Measurements from ENCODE around the gene ABHD18. TPM values are rescaled to one million over a fixed set of nuclear protein-coding genes. Genes with fewer than 3 reads are reported as not detected.
"Not testable (repeated sequence)": the region's sequence is repeated elsewhere in the genome, so short reads cannot be mapped to it uniquely, and the experiment has no call there.

The ABHD18 gene
- polyA plus RNA-seq, 4 donors: 12.0 to 15.5 (median 12.6) TPM

DNA sequence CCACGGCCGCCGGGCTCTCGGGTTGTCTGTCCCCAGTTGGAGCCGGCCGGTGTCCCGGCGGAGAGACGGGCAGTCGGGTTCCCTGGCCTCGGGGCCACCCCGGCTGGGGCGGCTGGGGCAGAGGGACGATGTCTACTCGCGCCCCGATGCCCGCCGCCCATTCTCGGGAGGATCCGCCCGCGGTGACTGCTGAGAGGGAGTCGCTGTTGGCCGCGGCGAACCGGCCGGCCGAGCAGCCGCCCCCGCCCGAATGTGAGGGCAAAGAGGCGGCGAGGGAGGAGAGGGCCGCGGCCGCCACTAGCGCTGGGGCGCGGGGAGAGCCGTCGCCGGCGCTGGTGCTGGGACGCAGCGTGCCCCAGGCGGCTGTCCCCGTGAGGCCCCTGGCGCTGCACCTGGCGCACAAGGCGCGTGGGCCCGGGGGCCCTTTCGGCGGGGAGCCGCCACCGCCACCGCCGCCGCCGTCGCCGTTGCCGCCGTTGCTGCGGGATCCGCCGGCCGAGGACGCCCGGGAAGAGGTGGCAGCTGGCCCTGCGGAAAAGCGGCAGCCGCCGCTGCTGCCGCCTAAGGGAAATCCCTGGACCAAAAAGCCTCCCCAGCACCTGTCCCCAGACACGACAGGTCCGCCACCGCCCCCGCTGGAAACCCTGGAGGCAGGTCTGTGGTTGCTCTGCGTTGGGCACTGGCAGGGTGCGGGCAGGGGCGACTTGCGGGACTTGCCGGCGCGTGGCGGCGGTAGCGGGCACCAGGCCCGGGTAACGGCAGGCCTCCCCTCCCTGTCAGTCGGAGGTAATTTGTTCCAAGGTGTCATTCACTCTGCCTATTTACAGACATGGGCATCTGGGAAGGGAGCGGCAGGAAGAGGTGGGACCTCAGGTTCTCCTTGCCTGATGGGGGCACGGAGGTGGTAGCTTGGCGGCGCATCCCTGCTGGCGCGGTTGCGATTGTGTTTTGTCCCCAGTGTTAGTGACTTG, 96.6 kb downstream of the ABHD18 start:
- DNase-seq (ENCODE audit: low read depth in 4 of 4, low spot score in 3 of 4): peak; percentile 26 to 48 (median 36)

DNA sequence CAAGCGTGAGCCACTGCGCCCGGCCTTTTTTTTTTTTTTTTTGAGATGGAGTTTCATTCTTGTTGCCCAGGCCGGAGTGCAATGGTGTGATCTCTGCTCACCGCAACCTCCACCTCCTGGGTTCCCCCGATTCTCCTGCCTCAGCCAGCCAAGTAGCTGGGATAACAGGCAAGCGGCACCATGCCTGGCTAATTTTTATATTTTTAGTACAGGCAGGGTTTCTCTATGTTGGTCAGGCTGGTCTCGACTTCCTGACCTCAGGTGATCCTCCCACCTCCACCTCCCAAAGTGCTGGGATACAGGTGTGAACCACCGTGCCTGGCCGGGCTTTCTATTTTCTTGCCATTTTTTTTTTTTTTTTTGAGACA, 101.2 kb downstream of the ABHD18 start:
- DNase-seq (ENCODE audit: low read depth in 4 of 4, low spot score in 3 of 4): not testable (repeated sequence)

DNA sequence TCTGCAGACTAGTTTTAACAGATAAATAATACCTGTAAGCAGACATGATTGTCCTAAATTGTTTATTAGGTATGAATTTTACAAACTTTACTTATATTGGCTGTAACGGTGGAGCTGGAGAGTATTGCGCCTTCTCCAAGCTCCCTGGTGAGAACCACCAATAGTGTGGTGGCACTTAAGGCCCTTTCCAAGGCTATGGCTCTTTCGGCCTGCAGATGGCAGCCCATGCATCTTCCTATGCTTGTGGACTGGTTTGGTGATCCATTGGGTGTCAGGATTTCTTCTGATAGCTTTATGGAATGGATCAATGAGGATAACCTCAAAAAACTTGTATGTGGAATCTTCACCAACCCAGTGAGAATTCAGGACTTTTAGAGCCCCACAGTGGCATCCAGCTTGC, 103.7 kb downstream of the ABHD18 start:
- DNase-seq (ENCODE audit: low read depth in 4 of 4, low spot score in 3 of 4): no peak

DNA sequence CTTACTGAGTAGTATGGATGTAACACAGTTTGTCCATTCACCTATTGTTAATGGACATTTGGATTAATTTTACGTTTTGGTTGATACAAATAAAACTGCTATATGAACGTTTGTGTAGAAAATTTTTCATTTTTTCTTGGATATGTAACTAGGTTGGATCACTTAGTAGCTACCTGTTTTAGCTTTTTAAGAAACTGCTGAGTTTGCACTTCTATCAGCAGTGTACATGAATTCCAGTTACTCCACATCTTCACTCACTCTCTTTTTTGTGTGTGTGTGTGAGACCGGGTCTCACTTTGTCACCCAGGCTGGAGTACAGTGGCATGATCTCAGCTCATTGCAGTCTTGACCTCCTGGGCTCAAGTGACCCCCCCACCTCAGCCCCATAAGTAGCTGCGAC, 111.3 kb downstream of the ABHD18 start:
- no peak for DNase-seq (ENCODE audit: low read depth in 4 of 4, low spot score in 3 of 4)

Other genes starting within 250 kb of the ABHD18 start
- gene SLC25A31, start 235.0 kb upstream of the ABHD18 start, polyA plus RNA-seq (ENCODE audit: insufficient read length in 4 of 4): not detected
- 10 to 100 TPM in 2 of 4 donors, 1 to 10 TPM in 2; 8.3 to 12.1 (median 10.3) TPM for gene HSPA4L, start 183.1 kb upstream of the ABHD18 start, polyA plus RNA-seq (ENCODE audit: insufficient read length in 4 of 4)
- gene PLK4, start 84.5 kb upstream of the ABHD18 start, polyA plus RNA-seq (ENCODE audit: insufficient read length in 4 of 4): 10 to 100 TPM; 19.5 to 23.0 (median 21.5) TPM
- gene MFSD8, start 233 bp upstream of the ABHD18 start, polyA plus RNA-seq (ENCODE audit: insufficient read length in 4 of 4): 10 to 100 TPM; 23.3 to 36.0 (median 27.4) TPM
- 10 to 100 TPM; 20.9 to 25.9 (median 23.7) TPM for gene LARP1B, start 95.9 kb downstream of the ABHD18 start, polyA plus RNA-seq (ENCODE audit: insufficient read length in 4 of 4)